HPDE6-E6E7 (cell line): ENCODE results near the gene TSPEAR.

Source experiments
- DNase-seq: peaks from one replicate; pipeline ENCODE4 v3.0.0; 2011; ENCODE audit warnings: missing footprints; ENCODE audit errors: extremely low spot score

Gene TSPEAR

DNA sequence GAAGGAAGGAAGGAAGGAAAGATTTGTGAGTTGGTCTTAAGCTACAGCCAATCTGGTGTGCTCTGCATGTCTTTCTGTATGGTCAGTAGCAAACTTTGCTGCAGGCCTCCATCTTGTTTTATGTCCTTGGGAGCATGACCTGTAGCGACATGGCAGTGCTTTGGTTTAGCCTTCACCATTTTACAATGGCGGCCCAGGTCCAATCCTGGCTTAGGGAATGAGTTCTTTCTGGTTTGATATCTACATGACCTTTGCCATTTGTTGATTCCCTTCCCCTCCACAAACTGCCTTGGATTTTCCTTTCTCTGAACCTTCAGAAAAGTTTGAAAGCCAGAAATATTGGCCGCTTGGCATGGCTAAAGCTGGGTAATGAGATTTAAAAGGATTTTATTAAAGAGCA, 30.5 kb upstream of the TSPEAR start:
- DNase-seq, result no peak

- no peak for DNase-seq
Measured at GRCh38 chr21:44740742-44741141, 29.4 kb upstream of the TSPEAR start.

DNA sequence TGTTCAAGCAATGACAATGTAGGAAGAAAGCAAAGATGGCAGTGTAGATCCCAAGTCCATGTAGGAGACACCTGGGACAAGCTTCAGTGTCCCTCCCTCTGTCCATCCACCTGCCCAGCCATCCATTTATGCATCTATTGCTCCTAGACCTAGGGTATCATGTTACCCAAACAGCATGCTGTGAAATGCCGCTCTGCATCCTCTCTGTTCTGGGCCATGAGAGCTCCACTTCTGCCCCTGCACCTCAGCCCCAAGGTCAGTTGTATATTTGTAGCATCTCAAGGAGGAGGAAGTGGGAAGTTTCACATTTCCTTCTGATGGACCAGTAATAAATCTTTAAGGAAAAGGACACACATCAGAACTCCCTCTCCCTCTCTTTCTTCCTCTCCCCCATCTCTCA, 27.9 kb upstream of the TSPEAR start:
- no peak for DNase-seq

- no peak for DNase-seq
Measured at GRCh38 chr21:44738621-44739020, 27.2 kb upstream of the TSPEAR start.

GRCh38 chr21:44737706-44738354, 26.5 kb upstream of the TSPEAR start:
- DNase-seq, result no peak

DNA sequence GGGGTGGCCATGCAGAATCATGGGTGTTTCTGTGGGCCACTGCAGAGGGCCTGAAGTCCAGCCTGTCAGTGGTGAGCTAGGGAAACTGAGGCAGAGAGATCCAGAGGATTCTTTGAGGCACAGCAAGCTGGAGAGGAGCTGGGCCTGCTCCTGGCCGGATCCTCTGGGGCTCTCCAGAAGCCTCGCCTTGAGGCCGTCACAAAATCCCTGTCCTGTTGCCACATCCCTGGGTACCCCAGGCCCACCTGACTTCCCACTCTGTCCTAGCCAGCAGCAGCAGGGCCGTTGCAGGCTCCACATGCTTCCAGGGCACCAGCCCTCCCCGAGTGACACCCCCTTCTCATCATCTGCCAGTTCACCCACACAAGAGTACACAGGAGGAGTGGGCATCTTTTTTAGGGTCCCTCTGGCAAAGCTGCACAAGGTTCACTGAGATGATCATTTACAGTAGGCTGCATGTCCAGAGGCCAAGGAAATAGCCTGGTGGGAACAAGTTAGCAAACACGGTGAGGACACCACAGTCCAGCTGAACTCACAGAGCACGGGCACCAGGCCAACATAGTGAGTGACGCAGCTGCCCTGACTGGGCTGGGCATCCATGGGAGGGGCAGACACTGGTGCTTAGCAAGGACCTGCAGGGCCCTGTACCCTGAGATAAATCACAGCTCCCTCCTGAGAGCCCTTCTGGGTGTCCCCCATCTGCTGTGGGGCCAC, 25.1 kb upstream of the TSPEAR start:
- DNase-seq, result no peak

GRCh38 chr21:44735821-44736220, 24.4 kb upstream of the TSPEAR start:
- DNase-seq, result no peak

GRCh38 chr21:44734841-44735240, 23.5 kb upstream of the TSPEAR start:
- no peak for DNase-seq

DNA sequence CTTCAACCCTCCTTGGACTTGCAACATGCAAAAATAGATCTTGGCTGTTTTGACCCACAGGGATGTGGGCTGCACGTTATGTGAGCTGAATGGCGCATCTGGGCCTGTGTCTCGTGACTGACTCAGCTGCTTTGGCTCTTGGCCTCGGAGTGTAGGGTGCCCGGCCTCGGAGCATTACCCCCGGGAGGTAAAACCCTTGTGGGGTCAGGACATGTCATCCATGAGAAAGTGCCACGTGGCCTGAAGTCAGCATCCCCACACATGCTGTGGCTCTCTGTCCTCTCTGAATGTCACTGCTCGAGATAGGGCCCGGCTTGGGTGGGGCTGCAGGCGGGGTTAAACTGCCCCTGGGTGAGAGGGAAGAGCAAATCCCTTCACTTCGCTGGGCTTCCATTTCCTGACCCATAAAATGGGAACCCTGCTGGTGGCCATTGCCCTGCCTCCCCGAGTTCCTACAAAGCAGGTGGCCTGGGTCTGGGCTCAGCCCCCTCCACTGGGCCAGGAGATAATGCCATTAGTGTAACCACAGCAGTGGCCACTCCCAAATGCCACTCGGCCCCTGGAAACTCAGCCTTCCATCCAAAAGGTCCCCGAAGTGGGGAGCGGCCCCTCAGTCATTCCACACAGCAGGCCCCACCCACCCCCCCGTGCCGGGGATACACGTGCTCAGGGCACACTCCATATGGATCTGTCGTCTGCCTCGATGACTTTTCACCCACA, 22.8 kb upstream of the TSPEAR start:
- DNase-seq, result no peak

- DNase-seq, result no peak
Measured at GRCh38 chr21:44732956-44733355, 21.6 kb upstream of the TSPEAR start.

- DNase-seq, result no peak
Measured at GRCh38 chr21:44732263-44732662, 20.9 kb upstream of the TSPEAR start.

DNA sequence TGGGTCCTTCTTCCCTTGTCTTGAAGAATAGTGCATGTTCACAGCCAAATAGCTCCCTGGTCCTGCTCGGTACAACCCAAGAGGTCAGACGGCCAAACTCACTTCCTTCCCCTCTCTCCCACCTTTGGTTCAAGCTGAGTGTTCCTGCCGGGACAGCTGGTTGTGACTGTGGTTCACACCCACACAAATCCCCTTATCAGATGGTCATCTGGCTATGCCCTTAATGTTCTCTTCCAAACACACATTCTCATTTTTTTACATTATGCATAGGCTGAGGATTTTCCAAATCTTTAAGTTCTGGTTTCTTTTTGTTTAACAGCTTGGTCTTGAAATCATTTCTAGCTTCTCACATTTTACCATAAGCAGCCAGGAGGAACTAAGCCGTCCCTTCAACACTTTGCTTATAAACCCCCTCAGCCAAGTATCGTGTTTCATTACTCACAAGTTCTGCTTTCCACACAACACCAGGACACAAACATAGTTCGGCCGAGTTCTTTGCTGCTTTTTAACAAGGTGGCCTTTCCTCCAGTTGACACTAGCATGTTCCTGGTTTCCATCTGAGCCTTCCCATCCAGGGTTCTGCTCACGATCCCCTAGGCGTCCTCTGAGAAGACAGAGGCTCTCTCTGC, 19.7 kb upstream of the TSPEAR start:
- no peak for DNase-seq

DNA sequence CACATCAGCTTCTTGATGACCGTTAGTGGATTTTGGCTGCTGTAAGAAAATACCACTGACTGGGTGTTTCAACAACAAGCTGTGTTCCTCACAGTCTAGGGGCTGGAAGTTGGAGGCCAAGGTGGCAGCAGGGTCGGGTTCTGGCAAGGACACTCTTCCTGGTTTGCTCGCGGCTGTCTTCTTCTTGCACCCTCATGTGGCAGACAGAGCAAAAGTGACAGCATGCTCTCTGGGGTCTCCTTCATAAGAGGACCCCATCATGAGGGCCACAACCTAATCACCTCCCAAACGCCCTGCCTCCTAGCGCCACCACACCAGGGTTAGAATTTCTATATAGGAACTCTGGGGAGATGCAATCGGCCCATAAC, 18.6 kb upstream of the TSPEAR start:
- no peak for DNase-seq

DNA sequence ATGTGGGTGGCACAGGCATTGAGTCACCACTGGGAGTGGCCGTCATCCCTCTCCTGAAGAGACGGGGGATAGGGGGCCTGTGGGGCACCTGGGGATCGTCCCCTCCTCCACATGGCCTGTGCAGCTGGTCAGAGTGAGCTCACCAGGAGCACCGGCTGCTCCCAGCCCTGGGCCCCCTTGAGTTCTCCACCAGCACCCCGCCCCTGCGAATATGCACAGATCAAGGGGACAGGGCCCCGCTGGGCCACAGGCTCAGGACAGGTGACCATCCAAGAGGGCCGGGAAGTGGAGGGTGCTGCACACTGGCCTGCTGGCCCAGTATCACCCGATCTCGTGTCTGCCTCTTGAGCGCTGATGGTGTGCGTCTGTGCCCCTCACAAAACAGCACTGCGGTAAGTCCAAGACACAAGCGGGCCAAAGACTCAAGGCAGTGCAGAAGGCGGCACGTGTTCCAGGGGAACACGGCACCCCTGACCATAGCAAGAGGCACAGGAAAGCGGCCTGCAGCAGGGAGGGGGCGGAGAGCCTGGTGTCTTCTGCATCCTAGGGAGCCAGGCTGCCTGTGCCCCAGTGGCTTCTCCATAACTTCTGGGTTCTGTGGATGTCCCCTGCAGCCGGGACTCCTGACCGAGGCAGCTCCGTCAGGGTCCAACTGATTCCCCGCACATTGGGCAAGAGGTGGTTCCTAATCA, 18.1 kb upstream of the TSPEAR start:
- DNase-seq, result no peak

DNA sequence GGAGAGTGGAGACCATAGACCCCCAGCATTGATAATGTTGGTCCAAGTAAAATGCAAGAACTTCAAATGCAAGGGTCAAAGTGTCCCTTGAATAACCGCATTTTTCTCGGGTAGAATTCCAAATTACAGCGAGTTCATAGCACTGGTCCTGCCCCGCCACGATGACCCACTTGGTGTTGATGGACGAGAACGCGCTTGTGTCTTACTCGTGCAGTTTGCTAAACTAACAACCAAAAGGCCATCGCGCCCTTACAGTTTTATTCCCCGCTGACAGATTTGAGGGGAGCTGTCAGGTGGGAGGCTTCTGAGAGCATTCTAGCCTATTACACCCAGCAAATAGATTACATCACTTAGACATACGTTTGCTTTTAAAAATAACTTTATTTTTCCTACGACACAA, 17.3 kb upstream of the TSPEAR start:
- no peak for DNase-seq

GRCh38 chr21:44727757-44728156, 16.4 kb upstream of the TSPEAR start:
- no peak for DNase-seq

GRCh38 chr21:44727321-44727720, 15.9 kb upstream of the TSPEAR start:
- no peak for DNase-seq

DNA sequence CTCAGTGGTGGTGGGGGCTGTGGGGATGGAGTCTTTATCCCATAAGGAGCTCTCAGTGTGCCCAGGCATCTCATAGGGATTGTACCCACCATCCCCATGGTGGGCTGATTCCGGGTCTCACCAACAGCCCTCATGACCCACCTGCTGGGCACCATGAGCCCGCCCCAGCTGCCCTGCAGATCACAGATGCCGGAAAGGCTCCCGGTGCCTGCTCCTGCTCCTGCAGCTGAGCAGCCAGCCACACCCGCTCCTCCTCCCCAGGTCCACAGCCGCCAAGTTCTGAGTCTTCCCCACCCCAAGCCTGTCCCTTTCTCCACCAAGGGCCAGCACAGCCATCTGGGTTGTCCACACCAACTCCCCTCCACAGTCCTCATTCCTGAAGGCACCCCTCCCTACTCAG, 15.5 kb upstream of the TSPEAR start:
- DNase-seq, result no peak

DNA sequence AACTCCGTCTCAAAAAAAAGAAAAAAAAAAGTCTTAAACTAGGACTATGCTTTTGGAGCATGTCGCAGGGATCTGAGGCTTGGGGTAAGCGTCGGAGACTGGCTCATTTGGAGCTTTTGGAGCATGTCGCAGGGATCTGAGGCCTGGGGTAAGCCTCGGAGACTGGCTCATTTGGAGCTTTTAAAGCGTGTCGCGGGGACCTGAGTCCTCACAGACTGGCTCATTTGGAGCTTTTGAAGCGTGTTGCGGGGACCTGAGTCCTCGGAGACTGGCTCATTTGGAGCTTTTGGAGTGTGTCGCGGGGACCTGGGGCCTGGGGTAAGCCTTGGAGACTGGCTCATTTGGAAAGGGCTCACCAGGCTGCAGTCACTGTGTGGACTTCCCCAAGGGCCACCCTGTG, 13.6 kb upstream of the TSPEAR start:
- DNase-seq, result no peak

DNA sequence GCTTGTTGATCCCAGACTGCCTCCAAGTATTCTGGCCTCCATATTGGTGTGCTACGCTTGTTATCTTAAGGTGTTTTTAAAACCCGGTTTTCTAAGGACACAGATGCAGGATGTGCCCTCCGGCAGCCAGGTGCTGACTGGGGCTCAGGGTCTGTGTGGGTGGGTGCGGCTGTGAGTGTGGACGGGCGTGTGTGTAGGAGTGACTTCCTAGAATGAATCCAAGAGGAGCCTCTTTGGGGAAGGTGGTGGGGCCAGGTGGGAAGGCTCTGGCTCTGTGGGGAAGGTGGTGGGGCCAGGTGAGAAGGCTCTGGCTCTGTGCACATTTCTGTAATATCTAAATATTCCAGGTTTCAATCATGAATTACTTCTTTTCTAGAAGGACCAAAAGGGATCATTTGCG, 12.8 kb upstream of the TSPEAR start:
- DNase-seq, result no peak

DNA sequence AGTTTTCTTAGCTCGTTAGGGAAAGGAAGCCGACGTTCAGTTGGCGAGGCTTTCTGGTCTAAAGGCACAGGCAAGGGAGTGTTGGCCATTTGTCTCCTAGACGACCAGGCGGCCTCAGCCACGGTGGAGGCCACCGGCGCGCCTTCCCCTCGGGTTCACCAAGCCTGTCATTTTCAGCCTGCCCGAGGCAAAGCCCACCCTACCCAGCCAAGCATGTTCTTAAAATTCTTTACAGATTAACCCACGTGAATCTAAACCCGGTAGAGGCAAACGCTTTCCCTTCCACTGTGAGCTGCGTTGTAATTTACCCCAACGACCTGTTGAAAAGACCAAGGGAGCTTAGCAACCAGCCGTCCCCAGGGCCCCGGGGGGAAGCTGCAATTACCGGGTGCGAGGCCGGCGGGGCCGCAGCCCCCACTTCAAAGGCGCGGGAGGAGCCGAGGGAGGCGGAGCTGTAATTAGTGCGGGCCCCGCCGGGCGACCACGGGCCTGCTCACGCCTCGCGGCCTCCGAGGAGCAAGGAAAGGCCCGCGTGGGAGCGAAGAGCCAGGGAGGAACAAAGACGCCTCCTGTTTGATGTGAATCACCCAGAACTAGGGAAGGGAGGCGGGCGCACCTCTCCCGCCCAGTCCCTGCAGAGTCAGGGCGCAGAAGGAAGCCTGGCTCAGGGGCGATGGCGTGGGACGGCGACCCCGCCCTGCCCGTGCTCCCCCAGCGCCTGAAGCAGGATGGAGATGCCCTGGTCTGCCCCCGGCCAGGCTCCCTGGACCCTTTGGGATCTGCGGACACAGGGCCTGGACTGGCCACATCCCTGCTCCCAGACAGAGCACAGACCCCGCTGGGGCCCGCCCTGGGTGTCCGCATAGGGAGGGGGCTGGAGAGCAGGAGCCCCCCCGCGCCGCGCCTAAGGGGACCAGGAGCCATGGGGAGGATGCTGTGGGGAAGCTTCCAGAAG, 12.1 kb upstream of the TSPEAR start:
- no peak for DNase-seq
